ENCODE measurements around the gene NTNG1. TPM values are rescaled to one million over a fixed set of nuclear protein-coding genes. Genes with fewer than 3 reads are reported as not detected.
A peak's percentile ranks its signal among the peaks of the same experiment; 100 is the strongest.
"Not testable (repeated sequence)": the region's sequence is repeated elsewhere in the genome, so short reads cannot be mapped to it uniquely, and the experiment has no call there.

NTNG1 gene
- total RNA-seq, 1 donor from 2014 or later, result 18.6 TPM

- no peak for DNase-seq
Observed at GRCh38 chr1:107145637-107146036, 4.8 kb downstream of the NTNG1 start.

DNA sequence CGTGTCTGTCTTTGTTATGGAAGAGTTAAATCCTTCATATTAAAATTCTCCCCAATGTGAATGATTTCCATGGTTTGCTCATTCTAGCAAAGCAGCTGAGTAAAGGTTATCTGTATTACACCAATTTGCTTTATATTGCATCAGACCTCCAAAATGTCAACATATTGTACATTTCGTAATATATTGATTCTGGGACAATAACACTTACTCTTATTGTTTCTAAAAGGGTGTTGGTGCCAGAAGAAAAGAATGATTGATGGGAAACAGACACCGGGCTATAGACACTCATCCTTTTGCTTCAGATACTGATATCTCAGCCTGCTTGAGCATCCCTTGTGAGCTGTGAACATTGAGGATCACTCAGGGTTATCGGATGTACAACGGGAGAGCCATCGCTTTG is 7.0 kb downstream of the NTNG1 start:
- no peak for DNase-seq

DNA sequence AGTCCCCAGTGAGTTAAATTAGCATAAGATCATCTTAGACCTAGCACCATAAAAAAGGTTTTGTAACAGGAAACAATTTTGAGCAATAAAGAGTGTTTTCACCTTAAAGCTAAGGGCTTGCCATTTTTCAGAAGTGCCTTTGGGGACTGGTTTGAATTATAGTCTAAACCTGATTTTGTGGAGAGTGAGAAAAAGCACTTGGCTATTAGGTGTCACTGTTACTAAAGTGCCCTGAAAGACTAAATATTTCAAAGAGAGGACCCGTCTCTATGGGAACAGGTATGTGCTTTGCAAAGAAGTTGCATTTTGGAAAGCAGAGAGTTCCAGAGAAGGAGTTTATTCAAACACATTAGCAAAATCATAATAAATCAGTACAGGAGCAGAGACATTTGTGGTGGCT is 9.1 kb downstream of the NTNG1 start:
- no peak for DNase-seq

GRCh38 chr1:107151295-107151694 is 10.5 kb downstream of the NTNG1 start:
- DNase-seq, result no peak

GRCh38 chr1:107152395-107152794 is 11.6 kb downstream of the NTNG1 start:
- no peak for DNase-seq

GRCh38 chr1:107153014-107153413 is 12.2 kb downstream of the NTNG1 start:
- no peak for DNase-seq

- no peak for DNase-seq
Observed at GRCh38 chr1:107158496-107158895, 17.7 kb downstream of the NTNG1 start.

GRCh38 chr1:107158991-107159390 is 18.2 kb downstream of the NTNG1 start:
- DNase-seq, result no peak

- no peak for DNase-seq
Observed at GRCh38 chr1:107162745-107163144, 21.9 kb downstream of the NTNG1 start.

DNA sequence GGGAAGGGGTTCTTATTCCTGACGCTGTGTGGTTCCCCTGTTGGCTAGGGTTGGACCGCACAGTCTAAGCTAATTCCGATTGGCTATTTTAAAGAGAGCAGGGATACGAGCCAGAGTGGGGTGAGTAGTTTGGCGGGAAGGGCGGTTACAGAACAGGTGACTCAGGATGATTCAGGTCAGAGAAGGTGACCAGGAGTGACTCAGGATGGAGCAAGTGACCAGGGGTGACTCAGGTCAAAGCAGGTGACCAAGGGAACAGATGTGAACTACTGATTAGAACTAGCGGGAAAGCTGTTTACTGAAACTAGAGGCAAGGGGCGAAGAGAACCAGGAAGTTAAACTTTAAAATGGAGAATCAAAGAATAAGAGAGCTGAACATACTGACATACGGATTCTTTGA is 24.1 kb downstream of the NTNG1 start:
- DNase-seq, result not testable (repeated sequence)

DNA sequence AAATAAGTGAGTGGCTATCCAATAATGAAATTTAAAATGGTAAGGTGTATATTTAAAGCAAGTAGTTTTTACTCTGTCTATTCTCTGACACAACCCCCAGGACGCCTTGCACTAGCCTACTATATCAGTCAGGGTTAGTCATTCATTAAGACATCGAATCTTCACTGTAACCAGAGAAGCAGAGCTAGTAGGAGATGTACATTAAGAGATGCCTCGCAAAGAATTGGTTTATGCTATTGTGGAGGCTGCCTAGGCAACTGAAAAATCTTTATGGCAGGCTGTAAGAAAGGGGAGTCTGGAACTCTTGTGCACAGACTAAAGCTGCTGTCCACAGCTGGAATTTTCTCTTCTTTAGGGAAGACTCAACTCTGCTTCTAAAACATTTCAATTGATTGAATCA is 28.8 kb downstream of the NTNG1 start:
- DNase-seq, result no peak

- DNase-seq, result peak; percentile 18
Observed at GRCh38 chr1:107171333-107171732, 30.5 kb downstream of the NTNG1 start.

- no peak for DNase-seq
Observed at GRCh38 chr1:107172450-107173170, 31.8 kb downstream of the NTNG1 start.

- DNase-seq, result no peak
Observed at GRCh38 chr1:107175102-107175909, 34.5 kb downstream of the NTNG1 start.

GRCh38 chr1:107181253-107181969 is 40.6 kb downstream of the NTNG1 start:
- DNase-seq, result no peak

GRCh38 chr1:107183011-107183410 is 42.2 kb downstream of the NTNG1 start:
- DNase-seq, result no peak

- no peak for DNase-seq
Observed at GRCh38 chr1:107184888-107185287, 44.0 kb downstream of the NTNG1 start.

DNA sequence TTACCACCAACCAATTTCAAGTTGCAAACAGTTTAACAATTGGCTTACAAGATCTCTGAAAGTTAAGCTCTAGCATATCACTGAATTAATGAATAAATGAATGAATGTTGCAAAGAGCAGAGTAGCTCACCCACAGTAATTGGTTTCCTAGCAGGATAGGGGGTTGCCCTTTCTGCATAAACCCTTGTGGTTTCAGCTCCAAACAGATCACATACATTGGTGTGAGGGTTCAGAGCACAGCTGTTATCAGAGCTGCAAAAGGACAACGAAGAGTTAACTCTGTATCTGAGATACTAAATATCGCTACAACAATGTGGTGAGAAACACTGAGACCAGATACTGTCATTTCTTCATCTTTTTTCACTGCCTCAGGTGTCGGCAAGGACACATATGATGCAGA is 46.6 kb downstream of the NTNG1 start:
- no peak for DNase-seq

DNA sequence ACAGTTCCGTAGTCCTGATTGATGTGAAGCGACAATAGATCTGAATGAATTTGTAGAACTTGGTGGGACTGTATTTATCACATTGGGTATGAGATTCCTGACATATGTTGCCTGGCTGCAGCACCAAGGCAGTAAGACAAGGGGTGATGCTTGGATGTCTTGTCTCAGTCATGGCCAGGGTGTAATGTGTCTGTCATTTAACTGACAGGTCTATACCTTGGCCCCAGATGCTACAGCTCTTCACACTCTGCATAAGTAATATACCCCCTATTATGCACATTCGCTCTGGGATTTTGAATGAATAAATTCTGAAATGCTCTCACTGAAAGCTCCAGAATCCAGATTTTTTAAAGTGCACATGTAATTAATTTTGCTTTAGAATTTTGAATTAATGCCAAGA is 47.3 kb downstream of the NTNG1 start:
- no peak for DNase-seq

DNA sequence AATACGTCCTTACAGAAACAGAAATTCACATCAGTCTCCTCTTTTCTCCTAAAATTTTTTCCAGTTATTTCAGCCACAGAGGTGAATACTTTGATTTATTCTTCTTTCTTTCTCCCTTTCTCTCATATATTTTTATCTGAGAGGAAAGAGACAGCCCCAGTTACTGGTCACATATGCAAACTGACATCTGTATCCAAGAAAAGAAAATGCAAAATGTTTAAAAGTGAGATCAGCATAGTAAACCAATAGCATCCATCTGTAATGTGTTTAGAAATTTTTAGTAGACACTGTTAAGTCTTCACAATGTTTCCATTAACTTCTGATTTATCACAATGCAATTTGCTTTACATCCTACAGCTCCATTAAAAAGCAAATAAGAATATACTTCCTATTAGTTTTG is 53.5 kb downstream of the NTNG1 start:
- no peak for DNase-seq

- no peak for DNase-seq
Observed at GRCh38 chr1:107195476-107195875, 54.6 kb downstream of the NTNG1 start.

- DNase-seq, result no peak
Observed at GRCh38 chr1:107196973-107197562, 56.2 kb downstream of the NTNG1 start.

DNA sequence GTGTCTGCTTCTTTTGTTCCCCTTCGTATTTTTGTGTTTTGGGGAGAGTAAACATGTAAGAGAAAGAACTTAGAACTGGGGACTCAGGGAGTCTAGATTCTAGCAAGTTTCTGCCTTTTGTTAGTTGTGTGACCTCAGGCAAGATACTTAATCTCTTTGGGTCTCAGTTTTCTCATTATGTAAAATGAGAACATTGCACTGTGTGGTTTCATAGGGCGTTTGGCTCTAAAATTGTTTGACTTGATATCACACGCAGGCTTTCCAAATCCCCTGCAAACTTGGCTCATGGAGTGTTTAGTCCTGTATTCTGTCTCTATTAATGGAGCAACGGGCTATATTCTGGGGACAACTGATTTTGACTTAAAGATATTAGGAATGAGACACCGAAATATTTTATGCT is 57.7 kb downstream of the NTNG1 start:
- no peak for DNase-seq
